Mesendoderm (in vitro differentiated cells): ENCODE measurements around the gene C3orf38.

Experiments used
- DNase-seq: peaks from one replicate; pipeline ENCODE4 v3.0.0; 2013
- H2AK5ac ChIP-seq: 2 replicates; pipeline ENCODE4 v1.6.1; 2013; ENCODE audit warnings: low read length, inconsistent platforms
- H2BK120ac ChIP-seq: 2 replicates; pipeline ENCODE4 v1.6.1; 2013; ENCODE audit warnings: low read depth, mild to moderate bottlenecking, low read length, moderate library complexity, mixed read lengths
- H2BK15ac ChIP-seq: replicated peaks from 2 replicates; pipeline ENCODE4 v1.6.1; 2013; ENCODE audit warnings: low read depth, mild to moderate bottlenecking, moderate library complexity
- H2BK5ac ChIP-seq: 2 replicates; pipeline ENCODE4 v1.6.1; 2013; ENCODE audit warnings: low read length, inconsistent platforms
- H3K18ac ChIP-seq: 2 replicates; pipeline ENCODE4 v1.6.1; 2013; ENCODE audit warnings: mild to moderate bottlenecking, low read length, mixed read lengths
- H3K23ac ChIP-seq: one replicate; pipeline ENCODE4 v1.6.1; 2013; ENCODE audit warnings: low read length
- H3K27ac ChIP-seq: 2 replicates; pipeline ENCODE4 v1.5.1; 2013; ENCODE audit warnings: low read depth, mild to moderate bottlenecking, inconsistent platforms, low read length, moderate library complexity
- H3K27me3 ChIP-seq: 2 replicates; pipeline ENCODE4 v1.6.1; 2013; ENCODE audit warnings: low read length, control low read depth, mild to moderate bottlenecking, inconsistent platforms; ENCODE audit not compliant: insufficient read depth, poor library complexity
- H3K36me3 ChIP-seq: 2 replicates; pipeline ENCODE4 v1.6.1; 2013; ENCODE audit warnings: low read length, inconsistent platforms; ENCODE audit not compliant: control insufficient read depth, insufficient read depth
- H3K4ac ChIP-seq: one replicate; pipeline ENCODE4 v1.6.1; 2013; ENCODE audit warnings: low read depth, mild to moderate bottlenecking, low read length, moderate library complexity
- H3K4me1 ChIP-seq: 2 replicates; pipeline ENCODE4 v1.6.1; 2013; ENCODE audit warnings: low read depth, low read length, inconsistent platforms; ENCODE audit not compliant: control insufficient read depth
- H3K4me2 ChIP-seq: 2 replicates; pipeline ENCODE4 v1.6.1; 2013; ENCODE audit warnings: low read length
- H3K4me3 ChIP-seq: 2 replicates; pipeline ENCODE4 v1.5.1; 2013; ENCODE audit warnings: mild to moderate bottlenecking, low read length
- H3K56ac ChIP-seq: one replicate; pipeline ENCODE4 v1.6.1; 2013; ENCODE audit warnings: low read length
- H3K79me1 ChIP-seq: 2 replicates; pipeline ENCODE4 v1.6.1; 2013; ENCODE audit warnings: low read length, inconsistent platforms
- H3K79me2 ChIP-seq: 2 replicates; pipeline ENCODE4 v1.6.1; 2013; ENCODE audit warnings: mild to moderate bottlenecking, low read length; ENCODE audit not compliant: control insufficient read depth, insufficient read depth
- H3K9ac ChIP-seq: 2 replicates; pipeline ENCODE4 v1.6.1; 2013; ENCODE audit warnings: low read length, inconsistent platforms
- H4K5ac ChIP-seq: one replicate; pipeline ENCODE4 v1.6.1; 2013; ENCODE audit warnings: low read length
- H4K8ac ChIP-seq: one replicate; pipeline ENCODE4 v1.6.1; 2013; ENCODE audit warnings: low read depth, mild to moderate bottlenecking, control low read depth, low read length, moderate library complexity
- WGBS: extraction: QIAGEN DNeasy Blood & Tissue Kit; methylation state at CpG from one replicate; pipeline ENCODE4 v1.1.7; 2013; ENCODE audit warnings: low lambda C conversion rate, missing lambda C conversion rate; ENCODE audit not compliant: insufficient coverage; ENCODE audit errors: extremely low coverage; 5-methylcytosine and 5-hydroxymethylcytosine counted together

C3orf38 gene

DNA sequence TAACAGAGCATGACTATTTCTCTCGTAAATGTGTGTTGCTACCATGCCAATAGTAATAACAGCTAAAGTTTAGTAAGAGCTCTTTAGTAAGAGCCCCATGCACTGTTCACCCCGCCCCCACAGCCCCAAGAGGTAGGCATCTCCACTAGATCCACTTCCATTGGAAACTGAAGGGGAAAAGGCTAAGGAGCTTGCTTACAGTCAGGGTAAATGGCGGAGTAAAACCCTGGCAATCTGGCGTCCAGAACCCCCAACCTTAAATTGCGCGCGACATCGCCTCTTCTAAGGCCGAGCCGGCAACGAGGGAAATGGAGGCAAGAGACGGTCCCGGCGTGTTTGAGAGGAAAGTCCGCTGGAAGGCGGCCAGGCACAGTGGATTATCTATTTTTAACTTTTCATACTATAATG lies 654 bp upstream of the C3orf38 start:
- DNase-seq, result peak; percentile 54
- H3K4me2 ChIP-seq, result peak overlapping the region; percentile 84
- peak overlapping the region; percentile 78 for H4K8ac ChIP-seq
- no CpG with 5 or more reads among the region's 16 CpGs for WGBS
- peak overlapping the region; percentile 84 for H3K9ac ChIP-seq
- H3K23ac ChIP-seq, result peak overlapping the region; percentile 74
- peak overlapping the region; percentile 53 for H3K4me3 ChIP-seq
- H2BK120ac ChIP-seq, result no peak overlapping the region
- H3K79me1 ChIP-seq, result peaks cover 9% of the 10 kb centered on the region
- H4K5ac ChIP-seq, result no peak overlapping the region
- H3K36me3 ChIP-seq, result no peaks in the 10 kb centered on the region
- H3K27ac ChIP-seq, result peak overlapping the region; percentile 93
- H3K27me3 ChIP-seq, result no peaks in the 10 kb centered on the region
- H2BK15ac ChIP-seq, result no peak overlapping the region
- peak overlapping the region; percentile 83 for H3K4ac ChIP-seq
- H3K18ac ChIP-seq, result peak overlapping the region; percentile 18
- no peak overlapping the region for H2AK5ac ChIP-seq
- H3K56ac ChIP-seq, result peak overlapping the region; percentile 98
- H3K4me1 ChIP-seq, result no peaks in the 10 kb centered on the region
- H3K79me2 ChIP-seq, result peaks cover 23% of the 10 kb centered on the region
- peak overlapping the region; percentile 77 for H2BK5ac ChIP-seq

DNA sequence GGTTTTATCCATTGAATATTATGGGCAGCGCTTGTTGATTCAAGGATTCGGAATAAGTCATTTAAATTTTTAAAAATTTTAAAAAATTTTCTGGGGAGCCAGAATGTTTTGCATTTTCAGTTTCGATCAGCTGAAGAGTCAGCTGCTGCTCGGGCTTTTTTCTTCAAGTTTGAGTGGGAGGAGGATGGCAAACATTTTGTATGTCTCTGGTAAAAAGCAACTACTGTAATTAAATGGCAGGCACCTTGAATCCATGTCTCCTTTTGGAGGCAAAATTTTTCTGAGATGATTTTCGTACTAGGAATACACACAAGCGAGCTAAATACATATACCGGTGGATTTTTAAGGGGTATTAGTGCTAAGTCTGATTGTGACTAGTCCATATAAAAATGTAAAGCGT lies 612 bp downstream of the C3orf38 start:
- DNase-seq, result no peak
- peak overlapping the region; percentile 60 for H3K4ac ChIP-seq
- H3K23ac ChIP-seq, result no peak overlapping the region
- H3K56ac ChIP-seq, result peak overlapping the region; percentile 93
- peak overlapping the region; percentile 5 for H3K4me2 ChIP-seq
- H4K8ac ChIP-seq, result no peak overlapping the region
- no peak overlapping the region for H4K5ac ChIP-seq
- H3K4me3 ChIP-seq, result peak overlapping the region; percentile 53
- peaks cover 26% of the 10 kb centered on the region for H3K79me2 ChIP-seq
- H2BK5ac ChIP-seq, result no peak overlapping the region
- no peak overlapping the region for H2AK5ac ChIP-seq
- peak overlapping the region; percentile 84 for H3K9ac ChIP-seq
- peak overlapping the region; percentile 93 for H3K27ac ChIP-seq
- no peaks in the 10 kb centered on the region for H3K27me3 ChIP-seq
- peaks cover 9% of the 10 kb centered on the region for H3K79me1 ChIP-seq
- no CpG with 5 or more reads among the region's 8 CpGs for WGBS
- peaks cover 2% of the 10 kb centered on the region for H3K36me3 ChIP-seq
- no peak overlapping the region for H2BK120ac ChIP-seq
- no peak overlapping the region for H3K18ac ChIP-seq
- no peak overlapping the region for H2BK15ac ChIP-seq
- H3K4me1 ChIP-seq, result no peaks in the 10 kb centered on the region

DNA sequence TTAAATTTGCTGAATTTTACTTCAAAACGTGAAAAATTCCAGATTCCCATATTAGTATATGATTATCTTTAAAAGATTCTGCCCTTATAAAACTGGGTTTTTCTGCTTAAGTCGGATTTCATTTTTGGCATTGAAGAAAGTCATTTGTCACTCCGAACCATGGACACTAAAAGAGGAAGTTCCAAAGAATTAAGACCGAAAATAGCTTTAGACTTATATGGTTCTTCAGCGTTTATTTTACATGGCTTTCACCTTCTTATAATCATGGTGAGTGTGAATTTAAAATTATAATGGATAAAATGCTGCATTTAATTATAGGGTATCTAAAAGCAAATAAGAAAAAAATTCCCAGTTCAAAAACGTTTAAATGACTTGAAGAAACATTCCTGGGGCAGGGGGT lies 1.0 kb downstream of the C3orf38 start:
- no peak overlapping the region for H3K4ac ChIP-seq

DNA sequence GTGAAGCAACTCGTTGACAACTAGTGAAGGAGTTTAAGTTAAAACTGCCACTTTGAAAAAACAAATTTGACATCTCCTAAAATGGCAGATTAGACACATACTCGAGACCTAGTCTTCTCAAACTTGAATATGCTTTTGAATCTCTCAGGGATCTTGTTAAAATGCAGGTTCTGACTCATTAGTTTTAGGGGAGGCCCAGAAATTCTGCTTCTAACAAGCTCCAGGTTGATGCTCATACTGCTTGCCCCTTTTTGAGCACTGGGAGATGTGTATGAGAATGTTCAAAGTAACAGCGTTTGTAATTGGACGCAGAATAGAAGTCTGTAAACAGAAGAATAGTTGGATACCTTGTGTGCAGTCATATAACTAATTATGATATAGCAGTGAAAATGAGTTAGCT lies 1.6 kb downstream of the C3orf38 start:
- peaks cover 10% of the 10 kb centered on the region for H3K79me1 ChIP-seq
- H3K18ac ChIP-seq, result no peak overlapping the region
- WGBS, result no CpG with 5 or more reads among the region's 4 CpGs
- no peak overlapping the region for H3K4me3 ChIP-seq
- H3K23ac ChIP-seq, result no peak overlapping the region
- peak overlapping the region; percentile 44 for H3K9ac ChIP-seq
- H3K27ac ChIP-seq, result no peak overlapping the region
- DNase-seq, result no peak
- H2BK15ac ChIP-seq, result no peak overlapping the region
- no peak overlapping the region for H2AK5ac ChIP-seq
- peaks cover 31% of the 10 kb centered on the region for H3K79me2 ChIP-seq
- H3K56ac ChIP-seq, result peak overlapping the region; percentile 39
- no peak overlapping the region for H2BK120ac ChIP-seq
- H3K4ac ChIP-seq, result no peak overlapping the region
- H3K27me3 ChIP-seq, result no peaks in the 10 kb centered on the region
- peak overlapping the region; percentile 43 for H3K4me2 ChIP-seq
- no peak overlapping the region for H4K5ac ChIP-seq
- peaks cover 3% of the 10 kb centered on the region for H3K36me3 ChIP-seq
- no peaks in the 10 kb centered on the region for H3K4me1 ChIP-seq
- no peak overlapping the region for H2BK5ac ChIP-seq
- no peak overlapping the region for H4K8ac ChIP-seq

More for the DNA sequence above, 1.0 kb downstream of the C3orf38 start:
- no CpG with 5 or more reads among the region's 6 CpGs for WGBS
- no peak overlapping the region for H2BK15ac ChIP-seq
- H3K9ac ChIP-seq, result peak overlapping the region; percentile 84
- H2BK120ac ChIP-seq, result no peak overlapping the region
- no peak overlapping the region for H3K18ac ChIP-seq
- H3K4me3 ChIP-seq, result peak overlapping the region; percentile 53
- H3K4me2 ChIP-seq, result no peak overlapping the region
- no peaks in the 10 kb centered on the region for H3K27me3 ChIP-seq
- peaks cover 7% of the 10 kb centered on the region for H3K79me1 ChIP-seq
- peaks cover 2% of the 10 kb centered on the region for H3K36me3 ChIP-seq
- H3K27ac ChIP-seq, result no peak overlapping the region
- H4K8ac ChIP-seq, result no peak overlapping the region
- no peak for DNase-seq
- peak overlapping the region; percentile 93 for H3K56ac ChIP-seq
- no peak overlapping the region for H3K23ac ChIP-seq
- H4K5ac ChIP-seq, result no peak overlapping the region
- H2AK5ac ChIP-seq, result no peak overlapping the region
- no peaks in the 10 kb centered on the region for H3K4me1 ChIP-seq
- H3K79me2 ChIP-seq, result peaks cover 26% of the 10 kb centered on the region
- no peak overlapping the region for H2BK5ac ChIP-seq

DNA sequence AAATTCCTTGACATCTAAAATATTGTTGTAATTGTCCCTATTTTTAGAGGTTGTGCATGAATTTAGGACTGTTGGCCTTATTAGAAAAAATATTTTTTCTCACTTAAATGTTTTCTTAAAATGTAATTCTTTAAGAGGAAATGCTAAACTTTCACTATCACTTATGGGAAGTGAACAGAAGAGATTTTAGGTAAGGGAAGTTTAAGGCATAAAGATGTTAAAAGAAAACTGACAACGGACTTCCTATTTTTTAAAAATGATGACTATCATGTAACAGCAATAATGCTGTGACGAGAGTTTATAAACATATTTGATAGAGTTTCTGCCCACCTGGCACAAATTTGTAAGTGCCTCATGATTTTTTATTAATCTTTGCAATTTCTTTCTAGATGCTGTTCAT lies 3.1 kb downstream of the C3orf38 start:
- Histone ChIP-seq H4K5ac (no peak overlapping the region), H3K18ac (no peak overlapping the region), H3K4me2 (no peak overlapping the region), H3K4me1 (no peaks in the 10 kb centered on the region), H3K9ac (no peak overlapping the region), H3K4me3 (no peak overlapping the region), H3K23ac (no peak overlapping the region), H2BK5ac (no peak overlapping the region), H3K79me2 (peaks cover 29% of the 10 kb centered on the region), H3K79me1 (peaks cover 5% of the 10 kb centered on the region), H2BK120ac (no peak overlapping the region), H3K27ac (no peak overlapping the region), H3K27me3 (no peaks in the 10 kb centered on the region), H4K8ac (no peak overlapping the region), H3K56ac (no peak overlapping the region), H3K36me3 (peaks cover 3% of the 10 kb centered on the region), H2BK15ac (no peak overlapping the region), H2AK5ac (no peak overlapping the region), H3K4ac (no peak overlapping the region)
- WGBS, result no CpG with 5 or more reads among the region's 2 CpGs
- DNase-seq, result no peak

DNA sequence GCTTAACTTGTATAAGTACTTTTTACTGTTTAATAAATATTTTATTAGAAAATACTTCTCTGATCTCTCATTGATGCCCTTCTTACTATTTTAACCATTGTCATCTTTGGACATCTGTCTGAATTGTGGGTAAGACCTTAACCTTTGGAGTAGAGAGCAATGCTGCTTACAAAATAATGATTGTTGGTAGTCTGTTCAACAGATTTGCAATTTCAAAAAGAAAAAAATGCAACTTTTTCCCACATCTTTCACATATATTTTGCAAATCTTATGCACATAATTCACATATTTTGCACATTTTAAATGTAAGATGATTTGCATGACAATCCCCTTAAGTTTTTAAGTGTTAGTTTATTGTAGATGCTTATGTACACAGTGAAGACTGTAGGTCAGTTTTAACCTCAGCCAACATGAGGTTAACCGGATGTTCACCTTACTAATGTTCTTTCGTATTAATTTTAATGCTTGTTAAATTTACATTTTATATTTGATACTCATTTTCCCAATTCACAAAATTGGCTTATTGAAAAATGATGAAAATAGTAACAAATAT lies 16.7 kb downstream of the C3orf38 start:
- no peak overlapping the region for H3K23ac ChIP-seq
- no peak overlapping the region for H2AK5ac ChIP-seq
- H3K4me1 ChIP-seq, result no peaks in the 10 kb centered on the region
- no peak overlapping the region for H4K5ac ChIP-seq
- no peaks in the 10 kb centered on the region for H3K27me3 ChIP-seq
- no peaks in the 10 kb centered on the region for H3K36me3 ChIP-seq
- H3K4me2 ChIP-seq, result no peak overlapping the region
- no peak overlapping the region for H3K56ac ChIP-seq
- no peak overlapping the region for H3K18ac ChIP-seq
- WGBS, result no CpG with 5 or more reads among the region's 2 CpGs
- no peaks in the 10 kb centered on the region for H3K79me2 ChIP-seq
- H3K4ac ChIP-seq, result no peak overlapping the region
- no peak for DNase-seq
- no peak overlapping the region for H2BK120ac ChIP-seq
- H3K4me3 ChIP-seq, result no peak overlapping the region
- H2BK15ac ChIP-seq, result no peak overlapping the region
- H3K9ac ChIP-seq, result no peak overlapping the region
- no peak overlapping the region for H3K27ac ChIP-seq
- H3K79me1 ChIP-seq, result no peaks in the 10 kb centered on the region
- H2BK5ac ChIP-seq, result no peak overlapping the region
- H4K8ac ChIP-seq, result no peak overlapping the region
